ENCODE results near the gene SH2B3. TPM values are rescaled to one million over a fixed set of nuclear protein-coding genes. Genes with fewer than 3 reads are reported as not detected.

SH2B3 gene
- total RNA-seq, 1 donor from 2014 or later, result 50.5 TPM

DNA sequence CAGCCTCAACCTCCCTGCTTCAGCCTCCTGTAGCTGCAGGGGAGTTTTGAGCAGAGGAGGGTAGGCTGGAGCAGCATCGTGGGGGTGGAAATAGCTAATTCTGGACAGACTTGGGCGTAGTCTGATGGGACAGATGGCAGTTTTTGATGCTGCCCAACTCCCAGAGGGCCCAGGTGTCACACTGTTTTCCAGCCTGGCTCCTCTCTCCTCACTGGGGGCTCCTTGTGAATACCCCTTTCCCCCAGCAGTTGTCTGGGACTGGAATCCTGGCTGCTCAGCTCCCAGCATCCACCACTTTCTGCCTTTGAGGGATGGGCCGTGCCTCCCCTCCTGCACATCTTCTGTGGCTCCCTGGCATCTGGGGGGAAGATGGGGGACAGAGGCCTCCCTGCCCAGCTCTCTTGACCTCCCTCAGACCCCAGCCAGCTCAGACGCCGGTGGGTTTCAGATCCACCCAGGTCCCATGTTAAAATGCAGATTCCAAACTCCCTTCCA is 34.0 kb downstream of the SH2B3 start:
- peaks cover 100% of the 10 kb centered on the region for H3K4me1 ChIP-seq
- DNase-seq, result no peak
- intact Hi-C loops (cut with micrococcal nuclease), result no loop called here
- peak overlapping the region; percentile 97 for H3K27ac ChIP-seq (replicated peaks)
- no peaks in the 10 kb centered on the region for H3K27me3 ChIP-seq (ENCODE audit: low read depth)
- H3K36me3 ChIP-seq, result peaks cover 6% of the 10 kb centered on the region
- no peak overlapping the region for H3K4me3 ChIP-seq
- TF ChIP-seq, protein P1, sequence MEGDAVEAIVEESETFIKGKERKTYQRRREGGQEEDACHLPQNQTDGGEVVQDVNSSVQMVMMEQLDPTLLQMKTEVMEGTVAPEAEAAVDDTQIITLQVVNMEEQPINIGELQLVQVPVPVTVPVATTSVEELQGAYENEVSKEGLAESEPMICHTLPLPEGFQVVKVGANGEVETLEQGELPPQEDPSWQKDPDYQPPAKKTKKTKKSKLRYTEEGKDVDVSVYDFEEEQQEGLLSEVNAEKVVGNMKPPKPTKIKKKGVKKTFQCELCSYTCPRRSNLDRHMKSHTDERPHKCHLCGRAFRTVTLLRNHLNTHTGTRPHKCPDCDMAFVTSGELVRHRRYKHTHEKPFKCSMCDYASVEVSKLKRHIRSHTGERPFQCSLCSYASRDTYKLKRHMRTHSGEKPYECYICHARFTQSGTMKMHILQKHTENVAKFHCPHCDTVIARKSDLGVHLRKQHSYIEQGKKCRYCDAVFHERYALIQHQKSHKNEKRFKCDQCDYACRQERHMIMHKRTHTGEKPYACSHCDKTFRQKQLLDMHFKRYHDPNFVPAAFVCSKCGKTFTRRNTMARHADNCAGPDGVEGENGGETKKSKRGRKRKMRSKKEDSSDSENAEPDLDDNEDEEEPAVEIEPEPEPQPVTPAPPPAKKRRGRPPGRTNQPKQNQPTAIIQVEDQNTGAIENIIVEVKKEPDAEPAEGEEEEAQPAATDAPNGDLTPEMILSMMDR (IDR thresholded peaks at IDR 0.05; ENCODE audit: borderline replicate concordance), result no peak
- no peaks in the 10 kb centered on the region for H3K9me3 ChIP-seq (replicated peaks)

- no peak for DNase-seq
- H3K27me3 ChIP-seq (ENCODE audit: low read depth), result no peaks in the 10 kb centered on the region
- H3K36me3 ChIP-seq, result peaks cover 6% of the 10 kb centered on the region
- TF ChIP-seq, protein P1 (IDR thresholded peaks at IDR 0.05; ENCODE audit: borderline replicate concordance), result no peak
- intact Hi-C loops (cut with micrococcal nuclease), result no loop called here
- no peak overlapping the region for H3K4me3 ChIP-seq
- H3K27ac ChIP-seq (replicated peaks), result peak overlapping the region; percentile 97
- no peaks in the 10 kb centered on the region for H3K9me3 ChIP-seq (replicated peaks)
- H3K4me1 ChIP-seq, result peaks cover 100% of the 10 kb centered on the region
Observed at GRCh38 chr12:111440152-111440551, 34.4 kb downstream of the SH2B3 start.

DNA sequence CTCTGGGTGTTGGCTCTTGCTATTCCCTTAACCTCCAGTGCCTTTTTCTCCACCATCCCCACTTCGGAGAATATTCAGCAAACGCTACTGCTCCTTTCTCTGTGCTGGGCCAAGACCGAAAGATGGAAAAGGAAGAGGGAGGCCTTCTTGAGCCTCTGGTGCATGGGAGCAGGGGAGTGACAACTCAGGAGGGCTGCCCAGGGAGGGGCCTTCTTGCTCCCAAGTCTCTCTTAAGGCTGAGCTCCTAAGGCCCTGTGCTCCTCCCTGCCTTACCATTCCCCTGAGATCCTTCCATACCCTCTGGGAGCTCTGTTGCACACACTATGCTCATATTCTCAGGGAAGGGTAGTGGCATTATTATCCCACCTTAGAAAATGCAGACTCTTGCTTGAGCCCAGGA is 34.9 kb downstream of the SH2B3 start:
- H3K4me1 ChIP-seq, result peaks cover 100% of the 10 kb centered on the region

GRCh38 chr12:111441107-111441928 is 35.6 kb downstream of the SH2B3 start:
- TF ChIP-seq, protein P1 (IDR thresholded peaks at IDR 0.05; ENCODE audit: borderline replicate concordance), result no peak
- Histone ChIP-seq H3K9me3 (replicated peaks) (no peaks in the 10 kb centered on the region), H3K36me3 (peaks cover 6% of the 10 kb centered on the region), H3K4me1 (peaks cover 100% of the 10 kb centered on the region), H3K27ac (replicated peaks) (peak overlapping the region; percentile 97), H3K4me3 (no peak overlapping the region), H3K27me3 (ENCODE audit: low read depth) (no peaks in the 10 kb centered on the region)
- no peak for DNase-seq
- intact Hi-C loops (cut with micrococcal nuclease), result no loop called here

More for the DNA sequence above, 34.9 kb downstream of the SH2B3 start:
- DNase-seq, result no peak
- H3K27ac ChIP-seq (replicated peaks), result peak overlapping the region; percentile 97
- no peak overlapping the region for H3K4me3 ChIP-seq
- H3K9me3 ChIP-seq (replicated peaks), result no peaks in the 10 kb centered on the region
- peaks cover 6% of the 10 kb centered on the region for H3K36me3 ChIP-seq
- TF ChIP-seq, protein P1 (IDR thresholded peaks at IDR 0.05; ENCODE audit: borderline replicate concordance), result no peak
- no peaks in the 10 kb centered on the region for H3K27me3 ChIP-seq (ENCODE audit: low read depth)
- intact Hi-C loops (cut with micrococcal nuclease), result no loop called here

GRCh38 chr12:111442301-111443045 is 36.8 kb downstream of the SH2B3 start:
- intact Hi-C loops (cut with micrococcal nuclease), result no loop called here
- peak overlapping the region; percentile 97 for H3K27ac ChIP-seq (replicated peaks)
- H3K36me3 ChIP-seq, result peaks cover 13% of the 10 kb centered on the region
- TF ChIP-seq, protein P1 (IDR thresholded peaks at IDR 0.05; ENCODE audit: borderline replicate concordance), result no peak
- H3K27me3 ChIP-seq (ENCODE audit: low read depth), result no peaks in the 10 kb centered on the region
- DNase-seq, result no peak
- no peak overlapping the region for H3K4me3 ChIP-seq
- H3K9me3 ChIP-seq (replicated peaks), result no peaks in the 10 kb centered on the region
- peaks cover 100% of the 10 kb centered on the region for H3K4me1 ChIP-seq
